Fibroblast of villous mesenchyme (primary cell): ENCODE measurements around the gene PXMP2. TPM values are rescaled to one million over a fixed set of nuclear protein-coding genes. Genes with fewer than 3 reads are reported as not detected.

ENCODE experiments used
- DNase-seq: peaks from one replicate; pipeline ENCODE4 v3.0.0-alpha.2; 2010; ENCODE audit warnings: low read depth
- H3K4me3 ChIP-seq: 2 replicates; pipeline ENCODE4 v1.5.1; 2011; ENCODE audit warnings: low read depth, mild to moderate bottlenecking, low read length
- total RNA-seq: library from RNA; depleted of rRNA; stranded (reverse); fragments of >200 nt; gene quantifications from 2 replicates; pipeline ENCODE4 v1.2.3, GENCODE V29; 2012
- TF ChIP-seq, protein P1 (sequence below): IDR thresholded peaks from 2 replicates; pipeline ENCODE4 v1.5.1; 2012; ENCODE audit warnings: low read depth, mild to moderate bottlenecking, low read length; ENCODE audit not compliant: insufficient read depth

Gene PXMP2
- total RNA-seq, 1 donor: 10.8 TPM

DNA sequence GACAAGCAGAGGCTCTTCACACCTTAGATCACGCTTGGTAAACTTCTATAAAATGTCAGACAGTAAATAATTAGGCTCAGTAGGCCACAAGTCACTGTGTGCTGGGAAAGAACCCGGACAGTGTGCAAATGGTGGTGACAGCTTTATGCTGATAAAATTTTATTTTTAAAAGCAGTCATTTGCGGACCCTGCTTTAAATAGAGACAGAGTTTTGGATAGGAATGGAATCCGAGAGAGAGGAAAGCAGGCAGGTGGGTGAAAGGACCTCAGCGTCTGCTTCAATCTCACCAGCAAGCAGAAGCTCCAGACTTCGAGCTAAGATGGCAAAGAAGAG lies 52.9 kb downstream of the PXMP2 start:
- TF ChIP-seq, protein P1, sequence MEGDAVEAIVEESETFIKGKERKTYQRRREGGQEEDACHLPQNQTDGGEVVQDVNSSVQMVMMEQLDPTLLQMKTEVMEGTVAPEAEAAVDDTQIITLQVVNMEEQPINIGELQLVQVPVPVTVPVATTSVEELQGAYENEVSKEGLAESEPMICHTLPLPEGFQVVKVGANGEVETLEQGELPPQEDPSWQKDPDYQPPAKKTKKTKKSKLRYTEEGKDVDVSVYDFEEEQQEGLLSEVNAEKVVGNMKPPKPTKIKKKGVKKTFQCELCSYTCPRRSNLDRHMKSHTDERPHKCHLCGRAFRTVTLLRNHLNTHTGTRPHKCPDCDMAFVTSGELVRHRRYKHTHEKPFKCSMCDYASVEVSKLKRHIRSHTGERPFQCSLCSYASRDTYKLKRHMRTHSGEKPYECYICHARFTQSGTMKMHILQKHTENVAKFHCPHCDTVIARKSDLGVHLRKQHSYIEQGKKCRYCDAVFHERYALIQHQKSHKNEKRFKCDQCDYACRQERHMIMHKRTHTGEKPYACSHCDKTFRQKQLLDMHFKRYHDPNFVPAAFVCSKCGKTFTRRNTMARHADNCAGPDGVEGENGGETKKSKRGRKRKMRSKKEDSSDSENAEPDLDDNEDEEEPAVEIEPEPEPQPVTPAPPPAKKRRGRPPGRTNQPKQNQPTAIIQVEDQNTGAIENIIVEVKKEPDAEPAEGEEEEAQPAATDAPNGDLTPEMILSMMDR: no peak
- no peak overlapping the region for H3K4me3 ChIP-seq
- DNase-seq: no peak

DNA sequence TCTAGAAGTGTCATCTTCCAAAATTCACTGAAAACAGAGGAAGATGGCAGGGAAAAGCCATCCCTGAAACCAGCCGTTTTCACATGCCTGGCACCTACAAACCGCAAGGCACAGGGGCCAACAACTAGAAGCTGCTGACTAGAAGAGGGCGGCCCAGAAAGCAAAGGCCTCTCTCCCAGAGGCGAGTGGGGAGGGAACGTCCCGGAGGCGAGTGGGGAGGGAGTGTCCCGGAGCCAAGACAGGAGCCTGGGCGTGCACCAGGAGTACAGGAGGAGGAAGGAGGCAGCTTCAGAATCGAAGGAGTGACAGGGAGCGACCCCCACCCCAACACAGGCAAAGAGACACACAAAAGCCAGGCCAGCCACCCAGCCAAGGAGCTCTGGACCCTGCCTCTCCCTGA lies 53.3 kb downstream of the PXMP2 start:
- TF ChIP-seq, protein P1: no peak
- no peak for DNase-seq
- no peak overlapping the region for H3K4me3 ChIP-seq

DNA sequence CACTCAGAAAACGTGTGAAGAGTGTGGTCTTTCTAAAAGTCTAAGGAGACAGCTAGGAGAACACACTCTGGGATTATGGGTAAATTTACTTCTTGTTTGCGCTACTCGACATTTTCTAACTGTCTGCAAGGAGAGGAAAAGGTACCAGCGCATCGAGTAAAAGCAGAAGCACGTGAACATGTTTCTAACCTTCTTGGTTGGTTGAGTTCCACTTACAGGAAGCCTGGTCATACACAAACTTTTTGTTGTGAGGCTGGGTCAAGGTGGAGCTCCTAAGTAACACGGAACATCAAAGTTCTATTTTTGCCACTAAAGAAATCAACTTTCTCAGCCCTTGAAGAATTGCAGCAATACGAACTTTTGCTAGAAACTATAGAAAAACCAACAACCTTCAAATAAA lies 54.2 kb downstream of the PXMP2 start:
- TF ChIP-seq, protein P1: no peak
- no peak for DNase-seq
- H3K4me3 ChIP-seq: no peak overlapping the region

DNA sequence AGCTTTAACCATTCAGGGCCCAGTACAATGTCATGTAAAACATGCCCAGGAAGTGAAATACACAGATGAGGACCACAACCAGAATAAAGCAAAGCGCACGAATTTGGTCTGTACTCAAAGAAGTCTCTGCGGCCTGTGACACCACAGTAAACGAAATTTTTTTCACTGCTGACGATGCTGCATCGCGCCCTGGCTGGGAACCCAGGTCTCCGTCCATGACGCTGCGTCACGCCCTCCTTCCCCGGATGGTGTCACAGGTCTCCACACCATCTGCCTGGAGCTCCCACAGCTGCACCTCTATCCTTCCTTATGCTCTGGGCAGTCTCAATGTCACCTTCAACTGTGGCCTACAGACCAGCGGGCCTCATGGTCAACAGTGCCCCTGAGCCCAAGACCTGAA lies 56.4 kb downstream of the PXMP2 start:
- TF ChIP-seq, protein P1: no peak
- DNase-seq: no peak
- no peak overlapping the region for H3K4me3 ChIP-seq

DNA sequence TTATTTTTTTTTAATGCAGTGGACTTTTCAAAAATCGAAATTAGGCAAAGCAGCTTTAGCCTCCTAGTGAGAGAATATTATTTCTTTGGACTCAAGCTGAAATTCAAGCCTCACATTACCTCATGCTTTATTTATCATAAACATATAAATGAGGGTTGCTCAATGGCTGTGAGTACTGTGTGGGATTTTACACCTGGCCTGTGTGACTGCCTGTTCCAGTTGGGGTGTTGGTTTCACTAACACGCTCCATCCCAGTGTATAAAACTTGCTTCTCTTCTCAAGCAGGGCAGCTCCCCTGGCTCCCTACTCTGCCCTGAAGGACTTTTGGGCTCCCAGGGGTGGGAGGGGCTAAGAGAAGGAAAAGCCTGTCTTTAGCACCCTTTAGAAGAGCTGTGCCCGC lies 59.2 kb downstream of the PXMP2 start:
- TF ChIP-seq, protein P1: no peak
- peak; percentile 34 for DNase-seq
- H3K4me3 ChIP-seq: no peak overlapping the region

DNA sequence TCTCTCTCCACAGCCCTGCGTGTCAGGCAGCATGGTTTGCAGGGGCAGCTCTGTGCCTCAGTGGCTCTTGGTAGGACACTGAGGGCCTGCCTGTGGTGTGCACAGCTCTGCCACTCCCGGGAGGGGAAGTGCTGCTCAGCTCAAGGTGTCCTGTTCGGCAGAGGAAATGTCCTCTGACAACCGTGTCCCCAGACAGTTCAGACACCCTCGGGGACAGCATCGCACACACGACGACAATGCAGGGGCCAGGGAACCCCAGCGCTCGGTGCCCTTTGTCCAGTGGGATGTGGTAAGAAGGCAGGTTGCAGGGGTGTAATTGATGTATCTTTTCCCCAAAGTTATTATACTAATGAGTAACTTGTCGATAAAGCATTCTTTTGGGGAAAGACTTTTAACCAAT lies 60.0 kb downstream of the PXMP2 start:
- TF ChIP-seq, protein P1: no peak
- no peak for DNase-seq
- no peak overlapping the region for H3K4me3 ChIP-seq

DNA sequence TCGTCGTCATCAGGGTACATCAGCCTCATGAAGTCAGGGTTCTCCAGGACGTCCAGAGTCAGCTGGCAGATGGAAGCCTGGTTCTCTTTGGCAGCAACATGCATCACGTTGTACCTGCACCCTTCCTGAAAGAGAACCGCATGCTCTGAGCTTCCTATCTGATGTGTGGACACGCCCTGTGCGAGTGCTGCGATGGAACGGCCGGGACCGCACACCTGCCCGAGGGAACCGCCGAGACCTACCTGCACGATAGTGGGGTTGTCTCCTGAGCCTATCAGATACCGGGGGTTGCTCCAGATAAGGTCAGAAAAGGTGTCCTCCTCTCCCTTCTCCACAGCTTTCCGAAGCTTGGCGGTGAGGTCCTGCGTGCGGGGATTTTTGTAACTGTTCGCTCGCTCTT lies 60.5 kb downstream of the PXMP2 start:
- TF ChIP-seq, protein P1: no peak
- no peak overlapping the region for H3K4me3 ChIP-seq
- no peak for DNase-seq
